HCT116 (cell line): Measurements from ENCODE around the gene ACTR8. TPM values are rescaled to one million over a fixed set of nuclear protein-coding genes. Genes with fewer than 3 reads are reported as not detected.

Experiments used
- ATAC-seq: fragments of 200-7000 bp; cut with Tn5 transposase; 2 replicates; pipeline ENCODE4 v1.9.1; 2020; ENCODE audit warnings: mild to moderate bottlenecking, moderate library complexity
- BruUV-seq: library from RNA; stranded (reverse); fragments of 400-500 nt; replicated peaks from 2 replicates; lab custom pipeline; 2021; lab: Mats Ljungman, UMichigan
- CTCF ChIA-PET: fragments of 300-600 bp; sonication (Branson Sonifier 250); formaldehyde crosslinking; loops from one replicate; lab custom pipeline; 2021; ENCODE audit warnings: antibody characterized with exemption; lab: Charles Lee
- POLR2A ChIA-PET: fragments of 300-600, 350-600 bp; sonication (Branson Sonifier 250); formaldehyde crosslinking; loops from one replicate; lab custom pipeline; 2021; ENCODE audit warnings: antibody characterized with exemption; lab: Charles Lee
- RAD21 ChIA-PET, 2 experiments: fragments of 300-600 bp; sonication (Branson Sonifier 250); formaldehyde crosslinking; loops; one replicate each; lab custom pipeline; 2023; ENCODE audit warnings: low total read pairs in 2 of 2; ENCODE audit not compliant: uncharacterized antibody in 2 of 2, unreplicated experiment in 2 of 2, low non-redundant PET in 1 of 2; lab: Charles Lee
- DNase-seq: peaks from one replicate; pipeline ENCODE4 v3.0.0-alpha.2; 2010; ENCODE audit warnings: low read depth, low spot score
- H2AFZ ChIP-seq: fragments of 200-600 bp; shearing (Covaris generic), sonication (generic); 2 replicates; pipeline ENCODE4 v1.6.1; 2017; ENCODE audit warnings: low read depth, mixed run types, mixed read lengths, antibody characterized with exemption, low read length; ENCODE audit not compliant: poor library complexity, severe bottlenecking
- H3K27ac ChIP-seq: 2 replicates; pipeline ENCODE4 v1.5.1; 2012; ENCODE audit warnings: low read depth, low read length
- H3K27me3 ChIP-seq: fragments of 200-600 bp; sonication (generic); 2 replicates; pipeline ENCODE4 v1.6.1; 2016; ENCODE audit warnings: mixed run types, low read length, mixed read lengths; ENCODE audit not compliant: insufficient read depth
- H3K36me3 ChIP-seq, 2 experiments: fragments of 200-500 bp in 1 of 2; fragments of 200-600 bp in 1 of 2; sonication (Bioruptor generic) in 1 of 2; sonication (generic) in 1 of 2; 2 replicates each; pipeline versions ENCODE4 v1.5.1 to v1.6.1; 2014 to 2016; ENCODE audit warnings: low read length in 2 of 2, inconsistent platforms in 1 of 2, mixed read lengths in 1 of 2, mixed run types in 1 of 2; ENCODE audit not compliant: insufficient read depth in 2 of 2, control insufficient read depth in 1 of 2
- H3K4me1 ChIP-seq, 2 experiments: fragments of 200-600 bp in 1 of 2; sonication (generic) in 1 of 2; 2 replicates each; pipeline versions ENCODE4 v1.5.1 to v1.6.1; 2012 to 2017; ENCODE audit warnings: low read length in 2 of 2, inconsistent platforms in 1 of 2, mild to moderate bottlenecking in 1 of 2, mixed read lengths in 1 of 2, mixed run types in 1 of 2, moderate library complexity in 1 of 2; ENCODE audit not compliant: insufficient read depth in 2 of 2, control insufficient read depth in 1 of 2
- H3K4me2 ChIP-seq: fragments of 200-600 bp; sonication (generic); 2 replicates; pipeline ENCODE4 v1.6.1; 2017; ENCODE audit warnings: mixed run types, low read length, mixed read lengths
- H3K4me3 ChIP-seq, 2 experiments: fragments of 200-600 bp in 1 of 2; sonication (generic) in 1 of 2; replicated peaks in 1 of 2; 2 replicates each; pipeline ENCODE4 v1.5.1; 2011 to 2016; ENCODE audit warnings: low read length in 2 of 2, control low read depth in 1 of 2, low read depth in 1 of 2, mild to moderate bottlenecking in 1 of 2, mixed read lengths in 1 of 2, mixed run types in 1 of 2
- H3K79me2 ChIP-seq: fragments of 200-600 bp; sonication (generic); 2 replicates; pipeline ENCODE4 v1.6.1; 2017; ENCODE audit warnings: mild to moderate bottlenecking, mixed run types, low read length, moderate library complexity, mixed read lengths; ENCODE audit not compliant: insufficient read depth
- H3K9ac ChIP-seq: fragments of 200-600 bp; sonication (generic); 2 replicates; pipeline ENCODE4 v1.6.1; 2016; ENCODE audit warnings: low read length, mixed read lengths
- H3K9me2 ChIP-seq: fragments of 200-600 bp; sonication (generic), shearing (Covaris generic); 2 replicates; pipeline ENCODE4 v1.6.1; 2017; ENCODE audit warnings: mixed run types, mild to moderate bottlenecking, moderate library complexity; ENCODE audit not compliant: insufficient read depth
- H3K9me3 ChIP-seq, 2 experiments: fragments of 200-500 bp in 1 of 2; fragments of 200-600 bp in 1 of 2; sonication (Bioruptor generic) in 1 of 2; sonication (generic) in 1 of 2; 2 replicates each; pipeline ENCODE4 v1.6.1; 2014 to 2017; ENCODE audit warnings: low read length in 2 of 2, mixed read lengths in 2 of 2, inconsistent platforms in 1 of 2, low read depth in 1 of 2, mild to moderate bottlenecking in 1 of 2, mixed run types in 1 of 2, moderate library complexity in 1 of 2; ENCODE audit not compliant: control insufficient read depth in 1 of 2, insufficient read depth in 1 of 2
- H4K20me1 ChIP-seq: fragments of 200-600 bp; sonication (generic), shearing (Covaris generic); 2 replicates; pipeline ENCODE4 v1.6.1; 2017; ENCODE audit warnings: mixed run types, mild to moderate bottlenecking, moderate library complexity; ENCODE audit not compliant: insufficient read depth
- CBX3 ChIP-seq: IDR thresholded peaks from 2 replicates; pipeline ENCODE4 v1.6.1; 2012; ENCODE audit warnings: low read depth
- CEBPB ChIP-seq: IDR thresholded peaks from 2 replicates; pipeline ENCODE4 v1.6.1; 2012; ENCODE audit warnings: low read depth
- CTCF ChIP-seq, 3 experiments: fragments of 200-600 bp in 1 of 3; sonication (generic) in 1 of 3; IDR thresholded peaks in 2 of 3; conservative IDR thresholded peaks in 1 of 3; 2 replicates each; pipeline ENCODE4 v1.5.1; 2012 to 2017; ENCODE audit warnings: low read depth in 2 of 3, low read length in 2 of 3, antibody characterized with exemption in 1 of 3, borderline replicate concordance in 1 of 3, control low read depth in 1 of 3, mild to moderate bottlenecking in 1 of 3, mixed read lengths in 1 of 3, mixed run types in 1 of 3, moderate library complexity in 1 of 3; ENCODE audit not compliant: insufficient read depth in 1 of 3
- EGR1 ChIP-seq: IDR thresholded peaks from 2 replicates; pipeline ENCODE4 v1.6.1; 2012; ENCODE audit warnings: low read depth
- ELF1 ChIP-seq: IDR thresholded peaks from 2 replicates; pipeline ENCODE4 v1.6.1; 2012; ENCODE audit warnings: low read depth, borderline replicate concordance
- EZH2phosphoT487 ChIP-seq: fragments of 200-600 bp; IDR thresholded peaks from 2 replicates; pipeline ENCODE4 v1.6.1; 2018; ENCODE audit warnings: antibody characterized with exemption, borderline replicate concordance
- JUND ChIP-seq: IDR thresholded peaks from 2 replicates; pipeline ENCODE4 v1.6.1; 2012
- POLR2A ChIP-seq: IDR thresholded peaks from 2 replicates; pipeline ENCODE4 v1.7.0; 2011; ENCODE audit warnings: borderline replicate concordance; ENCODE audit not compliant: insufficient read depth, insufficient read length; ENCODE audit errors: extremely low read depth
- POLR2AphosphoS5 ChIP-seq: IDR thresholded peaks from 2 replicates; pipeline ENCODE4 v1.6.1; 2011; ENCODE audit warnings: mild to moderate bottlenecking, low read depth, low read length, moderate library complexity
- RAD21 ChIP-seq: IDR thresholded peaks from 2 replicates; pipeline ENCODE4 v1.6.1; 2012; ENCODE audit warnings: low read depth, mild to moderate bottlenecking
- REST ChIP-seq: IDR thresholded peaks from 2 replicates; pipeline ENCODE4 v1.6.1; 2012; ENCODE audit warnings: low read depth
- SP1 ChIP-seq: IDR thresholded peaks from 2 replicates; pipeline ENCODE4 v1.6.1; 2012; ENCODE audit warnings: low read depth
- ZBTB33 ChIP-seq: IDR thresholded peaks from 2 replicates; pipeline ENCODE4 v1.6.1; 2011; ENCODE audit warnings: mild to moderate bottlenecking, low read length, moderate library complexity; ENCODE audit not compliant: insufficient replicate concordance; ENCODE audit errors: extremely low read depth
- ZNF274 ChIP-seq: fragments of 200-500 bp; sonication (Bioruptor generic); IDR thresholded peaks from 2 replicates; pipeline ENCODE4 v1.6.1; 2014; ENCODE audit warnings: mild to moderate bottlenecking, low read depth, low read length, inconsistent platforms
- intact Hi-C: fragments of 100-400 bp; cut with micrococcal nuclease; formaldehyde crosslinking; loops from 2 replicates; pipeline ENCODE4 v1.10.0; 2022
- total RNA-seq: library from RNA; stranded (reverse); gene quantifications from one replicate; pipeline ENCODE4 v1.2.1, GENCODE V29; 2021; ENCODE audit not compliant: unreplicated experiment

The ACTR8 gene
- total RNA-seq, 1 experiment from 2014 or later = 25.5 TPM

GRCh38 chr3:53833700-53834099 lies 48.3 kb downstream of the ACTR8 start (continued):
- TF ChIP-seq POLR2AphosphoS5 (no peak), JUND (no peak), SP1 (no peak), CBX3 (no peak), CTCF (IDR thresholded peaks at IDR 0.05 in 2 of 3, conservative IDR thresholded peaks at IDR 0.05 in 1 of 3; ENCODE audit: borderline replicate concordance in 1 of 3, insufficient read depth in 1 of 3, low read depth in 2 of 3, low read length in 2 of 3) (no peak), POLR2A (no peak), ZNF274 (no peak), EGR1 (no peak)

GRCh38 chr3:53833053-53833645 lies 48.8 kb downstream of the ACTR8 start:
- CTCF ChIA-PET = no interaction called here
- ATAC-seq = no peak

More at GRCh38 chr3:53833053-53833645, 48.8 kb downstream of the ACTR8 start:
- POLR2A ChIA-PET = no interaction called here
- Histone ChIP-seq H3K4me1 (no peaks in the 10 kb centered on the region), H2AFZ (no peak overlapping the region), H3K4me3 (no peak overlapping the region), H3K27ac (no peak overlapping the region), H3K36me3 (peaks cover 0 to 2% of the 10 kb centered on the region in 2 experiments; a peak in 1 of 4 replicates), H3K9me3 (no peaks in the 10 kb centered on the region), H3K9ac (no peak overlapping the region), H4K20me1 (no peaks in the 10 kb centered on the region), H3K4me2 (no peak overlapping the region), H3K9me2 (no peaks in the 10 kb centered on the region), H3K79me2 (no peaks in the 10 kb centered on the region), H3K27me3 (no peaks in the 10 kb centered on the region)
- intact Hi-C loops = no loop called here
- TF ChIP-seq CTCF (IDR thresholded peaks at IDR 0.05 in 2 of 3, conservative IDR thresholded peaks at IDR 0.05 in 1 of 3; ENCODE audit: borderline replicate concordance in 1 of 3, insufficient read depth in 1 of 3, low read depth in 2 of 3, low read length in 2 of 3) = no peak
- TF ChIP-seq POLR2A = no peak
- TF ChIP-seq RAD21 = no peak
- no peak for TF ChIP-seq REST
- no peak for TF ChIP-seq ZNF274
- no peak for TF ChIP-seq CEBPB
- TF ChIP-seq ZBTB33 = no peak
- no peak for TF ChIP-seq ELF1
- no peak for TF ChIP-seq EGR1
- no peak for TF ChIP-seq EZH2phosphoT487
- RAD21 ChIA-PET = no interaction called here
- no TSS peak for BruUV-seq
- DNase-seq = no peak
